ENCODE data around the gene B3GALT6.
A peak's percentile ranks its signal among the peaks of the same experiment; 100 is the strongest.

Gene B3GALT6

DNA sequence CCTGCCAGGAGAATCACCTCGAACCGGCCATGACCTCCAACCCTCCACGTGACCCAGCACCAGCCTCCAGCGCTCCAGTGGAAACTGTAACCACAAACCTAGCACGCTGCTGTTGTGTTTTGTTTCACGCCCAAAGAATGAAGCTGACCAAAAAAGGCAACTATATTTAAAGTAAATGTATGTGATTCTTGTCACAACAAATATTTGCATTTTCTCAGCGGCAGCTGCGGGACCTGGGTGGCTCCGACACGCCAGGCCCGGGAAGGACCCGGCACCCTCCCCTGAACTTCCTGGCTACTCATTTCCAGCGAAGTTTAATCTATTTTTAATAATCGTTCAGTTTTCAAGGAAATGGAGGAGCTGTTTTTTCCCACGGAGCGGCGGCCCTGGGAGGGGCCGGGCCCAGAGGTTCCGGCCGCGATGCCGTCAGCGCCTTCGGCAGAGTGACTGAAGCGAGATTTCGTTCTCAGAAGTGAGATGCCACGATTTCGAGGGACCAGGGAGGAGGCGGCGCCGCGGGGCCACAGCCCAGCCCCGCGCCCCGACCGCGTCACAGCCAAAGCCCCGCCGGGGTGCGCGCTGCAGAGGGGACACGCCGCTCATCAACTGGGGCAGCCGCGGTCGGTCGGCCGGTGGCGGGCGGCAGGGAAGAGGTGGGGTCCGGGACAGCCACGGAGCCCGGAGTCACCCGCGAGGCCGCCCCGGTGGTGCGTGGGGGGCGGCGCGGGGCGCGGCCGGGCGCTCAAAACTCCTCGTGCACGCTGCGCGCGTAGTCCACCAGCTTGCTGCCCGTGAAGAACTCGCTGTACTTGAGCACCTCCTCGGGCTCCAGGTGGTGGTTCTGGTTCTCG, 15.0 kb upstream of the B3GALT6 start:
- Histone ChIP-seq H3K4me3 (ENCODE audit: low read depth, low read length) (no peak overlapping the region), H3K9me3 (ENCODE audit: control insufficient read depth, insufficient read depth, low read depth, low read length) (no peaks in the 10 kb centered on the region), H3K27ac (ENCODE audit: extremely low read depth, low read depth, low read length) (no peak overlapping the region), H3K36me3 (ENCODE audit: control insufficient read depth in 2 of 2, insufficient read depth in 1 of 2, low read length in 2 of 2) (peaks cover 4 to 67% of the 10 kb centered on the region in 2 experiments; a peak in 2 of 3 replicates), H3K4me1 (ENCODE audit: control insufficient read depth, insufficient read depth, low read length) (no peaks in the 10 kb centered on the region)
- ChIA-PET POLR2A (no interaction called here), CTCF (no interaction called here)
- TF ChIP-seq MZF1 (tag by site-specific recombination; IDR thresholded peaks at IDR 0.05; ENCODE audit: borderline replicate concordance) (no peak), ZNF701 (tag by site-specific recombination; IDR thresholded peaks at IDR 0.05) (no peak), ZNF248 (tag by site-specific recombination; IDR thresholded peaks at IDR 0.05) (no peak)
- TF ChIP-seq, protein P1, sequence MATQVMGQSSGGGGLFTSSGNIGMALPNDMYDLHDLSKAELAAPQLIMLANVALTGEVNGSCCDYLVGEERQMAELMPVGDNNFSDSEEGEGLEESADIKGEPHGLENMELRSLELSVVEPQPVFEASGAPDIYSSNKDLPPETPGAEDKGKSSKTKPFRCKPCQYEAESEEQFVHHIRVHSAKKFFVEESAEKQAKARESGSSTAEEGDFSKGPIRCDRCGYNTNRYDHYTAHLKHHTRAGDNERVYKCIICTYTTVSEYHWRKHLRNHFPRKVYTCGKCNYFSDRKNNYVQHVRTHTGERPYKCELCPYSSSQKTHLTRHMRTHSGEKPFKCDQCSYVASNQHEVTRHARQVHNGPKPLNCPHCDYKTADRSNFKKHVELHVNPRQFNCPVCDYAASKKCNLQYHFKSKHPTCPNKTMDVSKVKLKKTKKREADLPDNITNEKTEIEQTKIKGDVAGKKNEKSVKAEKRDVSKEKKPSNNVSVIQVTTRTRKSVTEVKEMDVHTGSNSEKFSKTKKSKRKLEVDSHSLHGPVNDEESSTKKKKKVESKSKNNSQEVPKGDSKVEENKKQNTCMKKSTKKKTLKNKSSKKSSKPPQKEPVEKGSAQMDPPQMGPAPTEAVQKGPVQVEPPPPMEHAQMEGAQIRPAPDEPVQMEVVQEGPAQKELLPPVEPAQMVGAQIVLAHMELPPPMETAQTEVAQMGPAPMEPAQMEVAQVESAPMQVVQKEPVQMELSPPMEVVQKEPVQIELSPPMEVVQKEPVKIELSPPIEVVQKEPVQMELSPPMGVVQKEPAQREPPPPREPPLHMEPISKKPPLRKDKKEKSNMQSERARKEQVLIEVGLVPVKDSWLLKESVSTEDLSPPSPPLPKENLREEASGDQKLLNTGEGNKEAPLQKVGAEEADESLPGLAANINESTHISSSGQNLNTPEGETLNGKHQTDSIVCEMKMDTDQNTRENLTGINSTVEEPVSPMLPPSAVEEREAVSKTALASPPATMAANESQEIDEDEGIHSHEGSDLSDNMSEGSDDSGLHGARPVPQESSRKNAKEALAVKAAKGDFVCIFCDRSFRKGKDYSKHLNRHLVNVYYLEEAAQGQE (tag by site-specific recombination; IDR thresholded peaks at IDR 0.05) = no peak
- TF ChIP-seq, protein P2, sequence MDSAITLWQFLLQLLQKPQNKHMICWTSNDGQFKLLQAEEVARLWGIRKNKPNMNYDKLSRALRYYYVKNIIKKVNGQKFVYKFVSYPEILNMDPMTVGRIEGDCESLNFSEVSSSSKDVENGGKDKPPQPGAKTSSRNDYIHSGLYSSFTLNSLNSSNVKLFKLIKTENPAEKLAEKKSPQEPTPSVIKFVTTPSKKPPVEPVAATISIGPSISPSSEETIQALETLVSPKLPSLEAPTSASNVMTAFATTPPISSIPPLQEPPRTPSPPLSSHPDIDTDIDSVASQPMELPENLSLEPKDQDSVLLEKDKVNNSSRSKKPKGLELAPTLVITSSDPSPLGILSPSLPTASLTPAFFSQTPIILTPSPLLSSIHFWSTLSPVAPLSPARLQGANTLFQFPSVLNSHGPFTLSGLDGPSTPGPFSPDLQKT (IDR thresholded peaks at IDR 0.05; ENCODE audit: borderline replicate concordance, low read depth, low read length) = no peak

DNA sequence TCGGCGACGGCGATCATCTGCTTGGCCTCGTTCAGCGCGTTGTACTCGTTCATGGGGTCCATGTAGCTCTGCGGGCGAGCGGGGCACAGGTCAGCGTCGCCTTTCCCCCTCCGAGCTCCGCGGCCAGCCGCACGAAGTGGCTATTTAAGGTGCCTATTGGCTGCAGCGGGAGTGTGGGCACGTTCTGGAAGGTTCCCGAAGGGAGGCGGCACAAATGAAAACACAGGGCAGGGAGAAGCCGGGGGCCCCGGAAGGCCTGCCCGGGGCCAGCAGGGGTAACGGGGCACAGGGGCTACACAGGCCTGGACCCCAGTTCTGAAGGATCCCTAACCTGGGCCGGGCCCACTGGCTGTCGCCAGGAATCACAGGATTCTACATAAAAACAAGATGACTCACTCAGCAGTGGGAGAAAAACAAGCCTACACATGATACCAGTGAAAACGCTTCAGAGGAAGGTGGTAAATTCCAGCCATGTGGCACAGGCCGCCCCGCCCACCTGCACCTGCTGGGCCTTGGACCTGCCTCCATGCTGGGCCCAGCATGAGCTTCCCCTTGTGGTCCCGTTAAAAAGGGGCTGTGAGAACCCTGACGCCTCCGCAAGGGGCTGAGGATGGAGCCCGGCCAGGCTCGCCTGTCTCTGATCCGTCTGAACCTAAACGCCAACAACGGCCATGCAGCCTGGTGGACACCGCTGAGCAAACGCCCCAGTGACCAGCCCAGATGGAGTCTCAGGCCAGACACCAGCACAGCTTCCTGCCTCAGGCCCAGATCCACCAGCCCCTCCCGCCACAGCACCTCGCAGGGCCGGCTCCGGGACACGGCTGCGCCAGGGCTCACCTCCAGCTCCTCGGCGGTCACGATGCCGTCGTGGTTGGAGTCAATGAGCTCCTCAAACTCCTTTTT, 14.2 kb upstream of the B3GALT6 start:
- no peak overlapping the region for H3K4me3 ChIP-seq (ENCODE audit: low read depth, low read length)
- H3K4me1 ChIP-seq (ENCODE audit: control insufficient read depth, insufficient read depth, low read length) = no peaks in the 10 kb centered on the region
- ChIA-PET POLR2A (no interaction called here), CTCF (interaction anchor here (1.2 kb wide), 1 partner anchor 13 kb away, joined by 3 read pairs; no protein-coding TSS in a partner anchor)
- H3K9me3 ChIP-seq (ENCODE audit: control insufficient read depth, insufficient read depth, low read depth, low read length) = no peaks in the 10 kb centered on the region
- no peak overlapping the region for H3K27ac ChIP-seq (ENCODE audit: extremely low read depth, low read depth, low read length)
- peaks cover 4 to 76% of the 10 kb centered on the region in 2 experiments; a peak in 2 of 3 replicates for H3K36me3 ChIP-seq (ENCODE audit: control insufficient read depth in 2 of 2, insufficient read depth in 1 of 2, low read length in 2 of 2)
- TF ChIP-seq KLF7 (tag by site-specific recombination; IDR thresholded peaks at IDR 0.05; ENCODE audit: borderline replicate concordance) = no peak
- no peak for TF ChIP-seq ZNF830 (tag by site-specific recombination; IDR thresholded peaks at IDR 0.05; ENCODE audit: low read depth)
- no peak for TF ChIP-seq ZNF112 (tag by site-specific recombination; IDR thresholded peaks at IDR 0.05)
- TF ChIP-seq, protein P3, sequence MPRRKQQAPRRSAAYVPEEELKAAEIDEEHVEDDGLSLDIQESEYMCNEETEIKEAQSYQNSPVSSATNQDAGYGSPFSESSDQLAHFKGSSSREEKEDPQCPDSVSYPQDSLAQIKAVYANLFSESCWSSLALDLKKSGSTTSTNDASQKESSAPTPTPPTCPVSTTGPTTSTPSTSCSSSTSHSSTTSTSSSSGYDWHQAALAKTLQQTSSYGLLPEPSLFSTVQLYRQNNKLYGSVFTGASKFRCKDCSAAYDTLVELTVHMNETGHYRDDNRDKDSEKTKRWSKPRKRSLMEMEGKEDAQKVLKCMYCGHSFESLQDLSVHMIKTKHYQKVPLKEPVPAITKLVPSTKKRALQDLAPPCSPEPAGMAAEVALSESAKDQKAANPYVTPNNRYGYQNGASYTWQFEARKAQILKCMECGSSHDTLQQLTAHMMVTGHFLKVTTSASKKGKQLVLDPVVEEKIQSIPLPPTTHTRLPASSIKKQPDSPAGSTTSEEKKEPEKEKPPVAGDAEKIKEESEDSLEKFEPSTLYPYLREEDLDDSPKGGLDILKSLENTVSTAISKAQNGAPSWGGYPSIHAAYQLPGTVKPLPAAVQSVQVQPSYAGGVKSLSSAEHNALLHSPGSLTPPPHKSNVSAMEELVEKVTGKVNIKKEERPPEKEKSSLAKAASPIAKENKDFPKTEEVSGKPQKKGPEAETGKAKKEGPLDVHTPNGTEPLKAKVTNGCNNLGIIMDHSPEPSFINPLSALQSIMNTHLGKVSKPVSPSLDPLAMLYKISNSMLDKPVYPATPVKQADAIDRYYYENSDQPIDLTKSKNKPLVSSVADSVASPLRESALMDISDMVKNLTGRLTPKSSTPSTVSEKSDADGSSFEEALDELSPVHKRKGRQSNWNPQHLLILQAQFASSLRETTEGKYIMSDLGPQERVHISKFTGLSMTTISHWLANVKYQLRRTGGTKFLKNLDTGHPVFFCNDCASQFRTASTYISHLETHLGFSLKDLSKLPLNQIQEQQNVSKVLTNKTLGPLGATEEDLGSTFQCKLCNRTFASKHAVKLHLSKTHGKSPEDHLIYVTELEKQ (tag by site-specific recombination; IDR thresholded peaks at IDR 0.05; ENCODE audit: borderline replicate concordance) = no peak
- peak; percentile 67 for TF ChIP-seq GLIS2 (tag by site-specific recombination; IDR thresholded peaks at IDR 0.05)
- no peak for TF ChIP-seq SP3 (tag by site-specific recombination; IDR thresholded peaks at IDR 0.05)
- no peak for TF ChIP-seq ZNF23 (tag by site-specific recombination; IDR thresholded peaks at IDR 0.05; ENCODE audit: borderline replicate concordance)
- TF ChIP-seq ZBTB17 (tag by site-specific recombination; IDR thresholded peaks at IDR 0.05) = no peak
- TF ChIP-seq ZNF433 (tag by site-specific recombination; IDR thresholded peaks at IDR 0.05; ENCODE audit: low read depth) = no peak
- TF ChIP-seq, protein P4, sequence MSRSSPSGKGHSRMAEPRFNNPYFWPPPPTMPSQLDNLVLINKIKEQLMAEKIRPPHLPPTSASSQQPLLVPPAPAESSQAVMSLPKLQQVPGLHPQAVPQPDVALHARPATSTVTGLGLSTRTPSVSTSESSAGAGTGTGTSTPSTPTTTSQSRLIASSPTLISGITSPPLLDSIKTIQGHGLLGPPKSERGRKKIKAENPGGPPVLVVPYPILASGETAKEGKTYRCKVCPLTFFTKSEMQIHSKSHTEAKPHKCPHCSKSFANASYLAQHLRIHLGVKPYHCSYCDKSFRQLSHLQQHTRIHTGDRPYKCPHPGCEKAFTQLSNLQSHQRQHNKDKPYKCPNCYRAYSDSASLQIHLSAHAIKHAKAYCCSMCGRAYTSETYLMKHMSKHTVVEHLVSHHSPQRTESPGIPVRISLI (tag by site-specific recombination; IDR thresholded peaks at IDR 0.05) = no peak
- TF ChIP-seq ZNF423 (tag by site-specific recombination; IDR thresholded peaks at IDR 0.05) = peak; percentile 84
- peak; percentile 99 for TF ChIP-seq ZIC2 (tag by site-specific recombination; IDR thresholded peaks at IDR 0.05)
